Natural killer cell (primary cell): ENCODE results near the gene SLC22A4. TPM values are rescaled to one million over a fixed set of nuclear protein-coding genes. Genes with fewer than 3 reads are reported as not detected.
A peak's percentile ranks its signal among the peaks of the same experiment; 100 is the strongest.

Source experiments
- ATAC-seq, 3 donors: fragments of 150-1000 bp in 2 of 3; fragments of 200-7000 bp in 1 of 3; cut with Tn5 transposase; 1 replicate in 1 of 3; 2 replicates in 2 of 3; pipeline ENCODE4 v1.10.0; 2021; ENCODE audit warnings: mild to moderate bottlenecking in 2 of 3, moderate library complexity in 2 of 3
- DNase-seq, 2 donors: peaks; one replicate each; pipeline versions ENCODE4 v3.0.0 to v3.0.0-alpha.2; 2013 to 2021; ENCODE audit warnings: mixed read lengths in 1 of 2
- H3K27ac ChIP-seq: one replicate; pipeline ENCODE4 v1.5.1; 2013; ENCODE audit warnings: mild to moderate bottlenecking, low read length
- H3K27me3 ChIP-seq: one replicate; pipeline ENCODE4 v1.6.1; 2013; ENCODE audit warnings: low read length; ENCODE audit not compliant: control insufficient read depth, insufficient read depth
- H3K36me3 ChIP-seq: one replicate; pipeline ENCODE4 v1.6.1; 2013; ENCODE audit warnings: low read length; ENCODE audit not compliant: control insufficient read depth, insufficient read depth
- H3K4me1 ChIP-seq: one replicate; pipeline ENCODE4 v1.6.1; 2013; ENCODE audit warnings: low read length; ENCODE audit not compliant: control insufficient read depth, insufficient read depth
- H3K4me3 ChIP-seq: one replicate; pipeline ENCODE4 v1.5.1; 2013; ENCODE audit warnings: low read length
- H3K9me3 ChIP-seq: one replicate; pipeline ENCODE4 v1.6.1; 2013; ENCODE audit warnings: low read length; ENCODE audit not compliant: control insufficient read depth, insufficient read depth
- H3K27ac Mint-ChIP-seq, 2 donors: one replicate each; pipeline ENCODE4 v1.8.0; 2022; ENCODE audit warnings: mild to moderate bottlenecking in 2 of 2, mixed read lengths in 2 of 2, moderate library complexity in 1 of 2
- H3K27me3 Mint-ChIP-seq, 2 donors: one replicate each; pipeline ENCODE4 v1.8.0; 2022; ENCODE audit warnings: low read depth in 2 of 2, mixed read lengths in 2 of 2
- H3K36me3 Mint-ChIP-seq: one replicate; pipeline ENCODE4 v1.8.0; 2022; ENCODE audit warnings: mixed read lengths
- H3K4me1 Mint-ChIP-seq, 2 donors: one replicate each; pipeline ENCODE4 v1.8.0; 2022; ENCODE audit warnings: mixed read lengths in 2 of 2
- H3K4me3 Mint-ChIP-seq: one replicate; pipeline ENCODE4 v1.8.0; 2022; ENCODE audit warnings: mild to moderate bottlenecking, moderate library complexity, mixed read lengths
- H3K9me3 Mint-ChIP-seq, 2 donors: one replicate each; pipeline ENCODE4 v1.8.0; 2022; ENCODE audit warnings: mixed read lengths in 2 of 2
- CTCF ChIP-seq: fragments of 200-600 bp; IDR thresholded peaks from one replicate; pipeline ENCODE4 v1.8.0; 2022; ENCODE audit warnings: antibody characterized with exemption
- WGBS: methylation state at CpG from one replicate; pipeline ENCODE4 v1.1.7; 2013; ENCODE audit warnings: missing lambda C conversion rate; ENCODE audit not compliant: insufficient coverage; 5-methylcytosine and 5-hydroxymethylcytosine counted together
- intact Hi-C: fragments of 100-400 bp; cut with micrococcal nuclease; formaldehyde crosslinking; loops from one replicate; pipeline ENCODE4 v1.14.2; 2022
- total RNA-seq, 4 donors: library from RNA; stranded (reverse); fragments of 120-200 nt in 1 of 4; gene quantifications; one replicate each; pipeline versions ENCODE4 v1.2.3 to v1.2.4, GENCODE V29; 2013 to 2022

SLC22A4 gene
- total RNA-seq, 3 donors from 2014 or later (not counting 1 experiment from before 2014, with no cell fraction given) = 0.14 to 2.3 (median 0.27) TPM

GRCh38 chr5:132385326-132386105 is 91.3 kb downstream of the SLC22A4 start:
- Mint-ChIP-seq H3K27ac (peak overlapping the region; percentile 60 to 79), H3K27me3 (peaks cover 0 to 1% of the 10 kb centered on the region in 2 donors), H3K9me3 (no peaks in the 10 kb centered on the region), H3K4me1 (peaks cover 15 to 35% of the 10 kb centered on the region in 2 donors), H3K36me3 (no peaks in the 10 kb centered on the region), H3K4me3 (peak overlapping the region; percentile 13)
- H3K36me3 ChIP-seq = no peaks in the 10 kb centered on the region
- TF ChIP-seq CTCF = peak; percentile 73
- intact Hi-C loops = loop anchor here (1.0 to 2.0 kb wide), 4 partner anchors 116 to 498 kb away; no protein-coding TSS in a partner anchor
- H3K27me3 ChIP-seq = no peaks in the 10 kb centered on the region
- H3K4me3 ChIP-seq = no peak overlapping the region
- DNase-seq = peak; percentile 58 to 85
- peak; percentile 74 to 83 (median 83) for ATAC-seq
- no peak overlapping the region for H3K27ac ChIP-seq
- H3K9me3 ChIP-seq = no peaks in the 10 kb centered on the region
- peaks cover 26% of the 10 kb centered on the region for H3K4me1 ChIP-seq
- WGBS = 28% methylated on average over 9 of the region's 9 CpGs

- H3K4me3 Mint-ChIP-seq = no peak overlapping the region
- Histone ChIP-seq H3K4me3 (no peak overlapping the region), H3K27ac (no peak overlapping the region), H3K27me3 (no peaks in the 10 kb centered on the region), H3K9me3 (no peaks in the 10 kb centered on the region), H3K4me1 (peaks cover 26% of the 10 kb centered on the region), H3K36me3 (no peaks in the 10 kb centered on the region)
- H3K4me1 Mint-ChIP-seq = peaks cover 15 to 35% of the 10 kb centered on the region in 2 donors
- TF ChIP-seq CTCF = peak; percentile 85
- intact Hi-C loops = loop anchor here (1.0 kb wide), 1 partner anchor 115 kb away; no protein-coding TSS in a partner anchor
- WGBS = 38% methylated on average over 9 of the region's 10 CpGs
- no peaks in the 10 kb centered on the region for H3K36me3 Mint-ChIP-seq
- H3K9me3 Mint-ChIP-seq = no peaks in the 10 kb centered on the region
- H3K27me3 Mint-ChIP-seq = no peaks in the 10 kb centered on the region
- DNase-seq (peak; percentile 72 to 91), ATAC-seq (peak; percentile 90 to 94 (median 91))
- peak overlapping the region; percentile 37 to 81 for H3K27ac Mint-ChIP-seq
Measured at GRCh38 chr5:132386644-132387286, 92.6 kb downstream of the SLC22A4 start.

GRCh38 chr5:132387640-132388117 is 93.5 kb downstream of the SLC22A4 start:
- Mint-ChIP-seq H3K27me3 (no peaks in the 10 kb centered on the region), H3K4me3 (no peak overlapping the region), H3K36me3 (no peaks in the 10 kb centered on the region), H3K4me1 (peaks cover 15 to 37% of the 10 kb centered on the region in 2 donors), H3K27ac (peak overlapping the region in 1 of 2 donors; percentile 81), H3K9me3 (no peaks in the 10 kb centered on the region)
- Histone ChIP-seq H3K4me1 (peaks cover 26% of the 10 kb centered on the region), H3K27me3 (no peaks in the 10 kb centered on the region), H3K9me3 (no peaks in the 10 kb centered on the region), H3K27ac (peak overlapping the region; percentile 3), H3K36me3 (no peaks in the 10 kb centered on the region), H3K4me3 (no peak overlapping the region)
- no peak for DNase-seq
- no peak for TF ChIP-seq CTCF
- intact Hi-C loops = no loop called here
- ATAC-seq = no peak
- WGBS = 73% methylated on average over 4 of the region's 4 CpGs
